Peyer's patch (tissue), 4 donors: ENCODE data around the gene LZTR1.

Experiments used
- POLR2A ChIP-seq, 2 donors: fragments of 450-650 bp; IDR thresholded peaks; one replicate each; pipeline ENCODE4 v1.5.1; 2017; ENCODE audit warnings: antibody characterized with exemption in 2 of 2, mild to moderate bottlenecking in 2 of 2, moderate library complexity in 2 of 2
- TF ChIP-seq, protein P1 (sequence below), 6 experiments: fragments of 450-650 bp in 4 of 6; fragments of 200-600 bp in 2 of 6; sonication (generic) in 1 of 6; IDR thresholded peaks; one replicate each; pipeline ENCODE4 v1.5.1; 2017 to 2019; ENCODE audit warnings: antibody characterized with exemption in 6 of 6, mild to moderate bottlenecking in 3 of 6, moderate library complexity in 1 of 6

DNA sequence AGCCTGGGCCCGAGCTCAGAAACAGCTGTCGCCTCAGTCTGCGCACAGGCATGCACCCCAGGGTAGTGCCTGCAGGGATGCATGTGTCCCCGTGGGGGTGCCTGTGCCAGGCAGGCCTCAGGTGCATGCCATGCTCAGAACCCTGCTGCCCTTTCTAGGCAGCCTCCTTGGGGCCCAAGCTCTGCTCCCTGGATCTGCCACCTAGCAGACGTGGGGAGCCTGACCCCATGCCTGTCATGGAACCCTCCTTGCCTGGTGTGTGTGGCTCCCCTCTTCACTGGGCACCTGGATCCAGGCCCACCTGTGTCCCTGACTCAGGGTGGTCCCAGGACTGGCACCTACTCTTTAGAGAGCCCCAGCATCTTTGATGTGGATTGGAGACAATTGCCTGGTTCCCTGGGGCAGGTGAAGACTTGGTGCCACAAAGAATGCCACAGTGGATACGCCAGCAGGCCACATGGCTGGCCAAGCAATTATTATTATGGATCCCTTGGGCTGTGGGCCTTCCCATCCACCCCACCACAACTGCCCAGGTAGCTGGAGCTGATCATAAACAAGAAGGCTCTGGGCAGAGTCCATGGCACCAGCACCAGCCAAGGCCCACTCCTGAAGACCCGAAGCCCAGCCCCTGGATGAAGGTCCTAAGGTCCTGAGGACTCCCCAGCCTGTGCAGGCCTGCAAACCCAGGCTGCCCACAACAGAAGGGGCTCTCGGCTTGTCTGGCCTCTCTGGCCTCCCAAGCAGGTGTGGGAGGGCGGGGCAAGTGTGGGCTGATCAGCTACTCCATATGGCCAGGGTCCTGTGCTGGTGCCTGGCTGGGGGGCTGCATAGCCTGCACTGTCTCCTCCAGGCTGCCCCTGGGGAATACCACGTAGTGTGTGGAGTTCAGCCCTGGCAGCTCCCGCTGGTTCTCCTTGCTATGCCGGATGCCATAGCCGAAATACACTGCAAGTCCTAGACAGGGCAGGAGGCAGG, 46.5 kb downstream of the LZTR1 start:
- TF ChIP-seq, protein P1, sequence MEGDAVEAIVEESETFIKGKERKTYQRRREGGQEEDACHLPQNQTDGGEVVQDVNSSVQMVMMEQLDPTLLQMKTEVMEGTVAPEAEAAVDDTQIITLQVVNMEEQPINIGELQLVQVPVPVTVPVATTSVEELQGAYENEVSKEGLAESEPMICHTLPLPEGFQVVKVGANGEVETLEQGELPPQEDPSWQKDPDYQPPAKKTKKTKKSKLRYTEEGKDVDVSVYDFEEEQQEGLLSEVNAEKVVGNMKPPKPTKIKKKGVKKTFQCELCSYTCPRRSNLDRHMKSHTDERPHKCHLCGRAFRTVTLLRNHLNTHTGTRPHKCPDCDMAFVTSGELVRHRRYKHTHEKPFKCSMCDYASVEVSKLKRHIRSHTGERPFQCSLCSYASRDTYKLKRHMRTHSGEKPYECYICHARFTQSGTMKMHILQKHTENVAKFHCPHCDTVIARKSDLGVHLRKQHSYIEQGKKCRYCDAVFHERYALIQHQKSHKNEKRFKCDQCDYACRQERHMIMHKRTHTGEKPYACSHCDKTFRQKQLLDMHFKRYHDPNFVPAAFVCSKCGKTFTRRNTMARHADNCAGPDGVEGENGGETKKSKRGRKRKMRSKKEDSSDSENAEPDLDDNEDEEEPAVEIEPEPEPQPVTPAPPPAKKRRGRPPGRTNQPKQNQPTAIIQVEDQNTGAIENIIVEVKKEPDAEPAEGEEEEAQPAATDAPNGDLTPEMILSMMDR (IDR thresholded peaks at IDR 0.05) = no peak
- TF ChIP-seq POLR2A (IDR thresholded peaks at IDR 0.05) = no peak
